ENCODE results near the gene CRISP2.

Gene CRISP2

GRCh38 chr6:49653942-49654341 is 59.4 kb downstream of the CRISP2 start:
- no peak for DNase-seq

- no peak for DNase-seq
Measured at GRCh38 chr6:49653438-49653837, 59.9 kb downstream of the CRISP2 start.

- no peak for DNase-seq
Measured at GRCh38 chr6:49651239-49651638, 62.1 kb downstream of the CRISP2 start.

- DNase-seq = no peak
Measured at GRCh38 chr6:49649988-49650387, 63.4 kb downstream of the CRISP2 start.

GRCh38 chr6:49648036-49648435 is 65.3 kb downstream of the CRISP2 start:
- no peak for DNase-seq

GRCh38 chr6:49647476-49647875 is 65.9 kb downstream of the CRISP2 start:
- DNase-seq = no peak

GRCh38 chr6:49646942-49647341 is 66.4 kb downstream of the CRISP2 start:
- no peak for DNase-seq

- no peak for DNase-seq
Measured at GRCh38 chr6:49646130-49646824, 67.1 kb downstream of the CRISP2 start.

GRCh38 chr6:49645139-49645538 is 68.2 kb downstream of the CRISP2 start:
- DNase-seq = no peak
